NCI-H1105 (cell line): ENCODE data around the gene RPGRIP1.
"Not testable (repeated sequence)": the region's sequence is repeated elsewhere in the genome, so short reads cannot be mapped to it uniquely, and the experiment has no call there.

Source experiments
- DNase-seq: peaks from one replicate; lab custom pipeline; 2025; lab: John Stamatoyannopoulos, UW

The RPGRIP1 gene

GRCh38 chr14:21258889-21259787, 20.7 kb upstream of the RPGRIP1 start:
- DNase-seq = no peak

GRCh38 chr14:21261824-21262223, 18.1 kb upstream of the RPGRIP1 start:
- no peak for DNase-seq

- DNase-seq = no peak
These were observed 17.5 kb upstream of the RPGRIP1 start for GRCh38 chr14:21262410-21262809.

- no peak for DNase-seq
These were observed 16.4 kb upstream of the RPGRIP1 start for GRCh38 chr14:21263284-21264024.

GRCh38 chr14:21264025-21264801, 15.7 kb upstream of the RPGRIP1 start:
- no peak for DNase-seq

DNA sequence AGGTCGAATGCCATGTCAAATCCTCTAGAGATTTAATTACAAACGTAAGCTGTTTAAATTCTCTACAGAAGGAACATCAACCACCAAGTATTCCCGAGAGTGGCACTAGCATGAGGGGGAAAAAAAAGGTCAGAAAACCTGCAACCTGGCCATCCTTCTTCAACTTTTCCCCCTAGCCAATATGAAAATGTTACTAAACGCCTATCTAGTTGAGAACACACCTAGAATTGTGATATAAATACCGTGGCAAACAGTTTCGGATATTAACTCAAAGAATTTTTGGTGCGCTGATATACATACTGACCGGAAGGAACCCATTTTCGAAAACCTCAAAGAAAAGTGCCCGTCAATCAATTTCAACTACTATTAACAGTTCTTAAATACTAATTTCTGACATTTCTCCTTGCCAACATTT, 12.4 kb upstream of the RPGRIP1 start:
- no peak for DNase-seq

DNA sequence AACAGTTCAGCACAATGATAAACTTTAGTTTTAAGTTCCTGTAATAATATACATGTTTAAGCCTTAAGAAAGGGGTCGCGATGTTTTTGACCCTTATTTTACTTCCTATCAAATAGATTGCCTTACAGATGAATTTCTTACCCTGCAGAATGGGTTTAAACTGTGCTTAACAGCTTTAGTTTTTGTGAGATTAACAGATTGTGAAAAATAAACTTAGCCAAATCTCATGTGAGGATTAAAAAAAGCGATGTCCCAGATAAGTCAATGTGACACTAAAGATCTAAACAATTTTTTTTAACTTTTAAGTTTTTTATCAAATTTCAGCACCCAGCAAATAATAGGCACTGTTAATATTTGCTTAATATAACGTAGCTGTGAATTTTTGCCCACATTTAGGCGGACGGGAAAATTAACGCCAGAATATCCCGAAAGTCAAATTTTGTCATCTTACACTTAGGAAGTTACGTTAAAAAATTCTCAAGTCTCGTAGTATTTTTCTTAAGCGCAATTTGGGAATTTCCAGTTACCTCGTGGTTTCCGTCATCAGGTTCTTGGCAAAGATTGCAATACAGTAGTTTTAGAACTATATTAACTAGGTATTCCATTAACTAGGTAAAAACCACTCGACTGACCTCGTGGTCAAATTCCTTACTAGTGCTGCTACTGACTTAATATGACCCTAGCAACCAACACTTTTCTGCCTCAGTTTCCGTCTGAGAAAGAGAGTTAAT, 11.8 kb upstream of the RPGRIP1 start:
- DNase-seq = no peak

GRCh38 chr14:21268617-21269251, 11.1 kb upstream of the RPGRIP1 start:
- DNase-seq = peak; percentile 36

- peak; percentile 100 for DNase-seq
These were observed 10.4 kb upstream of the RPGRIP1 start, which contains the start of gene HNRNPC for GRCh38 chr14:21269252-21270046. TSS of gene HNRNPC (minus strand) at chr14:21269442. CDS start at chr14:21234193, 35,249 bp downstream.

- not testable (repeated sequence) for DNase-seq
These were observed 7.2 kb upstream of the RPGRIP1 start for GRCh38 chr14:21272661-21273060.

DNA sequence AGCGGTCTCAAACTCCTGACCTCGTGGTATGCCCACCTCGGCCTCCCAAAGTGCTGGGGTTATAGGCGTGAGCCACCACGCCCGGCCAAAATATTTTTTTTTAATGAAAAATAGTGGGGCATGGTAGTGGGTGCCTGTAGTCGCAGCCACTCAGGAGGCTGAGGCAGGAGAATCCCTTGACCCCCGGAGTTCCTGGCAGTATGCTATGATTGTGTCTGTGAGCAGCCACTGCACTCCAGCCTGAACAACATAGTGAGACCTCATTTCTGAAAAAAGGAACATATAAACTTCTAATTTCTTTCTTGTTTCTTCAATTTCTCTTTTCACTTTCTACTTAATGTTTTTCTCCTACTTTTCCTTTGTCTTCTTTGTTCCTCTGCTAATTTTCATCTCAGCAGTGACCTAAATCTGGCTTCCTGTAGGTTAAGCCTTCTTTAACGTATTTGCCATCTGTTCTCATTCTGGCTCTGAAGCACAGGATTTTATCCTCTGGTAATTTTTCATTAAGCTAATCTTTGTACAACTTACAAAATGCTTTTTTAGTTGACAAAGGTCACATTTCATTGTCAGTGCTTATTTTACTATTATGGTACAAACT, 4.5 kb upstream of the RPGRIP1 start:
- no peak for DNase-seq

GRCh38 chr14:21278632-21279031, 1.3 kb upstream of the RPGRIP1 start:
- DNase-seq = no peak

GRCh38 chr14:21281917-21282316, 2.0 kb downstream of the RPGRIP1 start:
- DNase-seq = not testable (repeated sequence)

DNA sequence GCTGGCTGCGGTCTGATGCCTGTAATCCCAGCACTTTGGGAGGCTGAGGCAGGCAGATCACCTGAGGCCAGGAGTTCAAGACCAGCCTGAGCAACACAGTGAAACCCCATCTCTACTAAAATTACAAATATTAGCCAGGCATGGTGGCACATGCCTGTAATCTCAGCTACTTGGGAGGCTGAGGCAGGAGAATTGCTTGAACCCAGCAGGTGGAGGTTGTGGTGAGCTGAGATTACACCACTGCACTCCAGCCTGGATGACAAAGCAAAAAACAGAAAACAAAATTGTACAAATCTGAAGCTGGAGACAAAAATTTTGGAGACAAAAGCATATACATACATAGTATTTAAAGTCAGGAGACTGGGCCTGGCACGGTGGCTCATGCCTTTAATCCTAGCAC, 6.6 kb downstream of the RPGRIP1 start:
- not testable (repeated sequence) for DNase-seq

DNA sequence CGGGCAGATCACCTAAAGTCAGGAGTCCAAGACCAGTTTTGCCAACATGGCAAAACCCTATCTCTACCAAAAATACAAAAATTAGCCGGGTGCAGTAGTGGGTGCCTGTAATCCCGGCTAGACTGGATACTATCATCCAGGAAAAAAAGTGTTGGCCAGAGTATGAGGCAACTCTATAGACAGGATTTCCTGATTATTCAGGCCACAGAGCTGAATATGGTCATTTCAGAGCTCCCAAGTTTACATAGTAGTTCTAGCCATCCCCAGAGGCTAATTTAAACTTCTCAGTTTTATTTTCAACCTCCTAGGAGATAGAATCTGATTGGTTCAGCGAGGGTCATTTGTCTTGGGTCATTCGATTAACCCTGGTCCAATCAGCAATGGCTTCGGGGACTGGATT, 7.3 kb downstream of the RPGRIP1 start:
- DNase-seq = no peak

- not testable (repeated sequence) for DNase-seq
These were observed 14.1 kb downstream of the RPGRIP1 start for GRCh38 chr14:21294026-21294425.

- DNase-seq = no peak
These were observed 18.5 kb downstream of the RPGRIP1 start for GRCh38 chr14:21298358-21298757.

DNA sequence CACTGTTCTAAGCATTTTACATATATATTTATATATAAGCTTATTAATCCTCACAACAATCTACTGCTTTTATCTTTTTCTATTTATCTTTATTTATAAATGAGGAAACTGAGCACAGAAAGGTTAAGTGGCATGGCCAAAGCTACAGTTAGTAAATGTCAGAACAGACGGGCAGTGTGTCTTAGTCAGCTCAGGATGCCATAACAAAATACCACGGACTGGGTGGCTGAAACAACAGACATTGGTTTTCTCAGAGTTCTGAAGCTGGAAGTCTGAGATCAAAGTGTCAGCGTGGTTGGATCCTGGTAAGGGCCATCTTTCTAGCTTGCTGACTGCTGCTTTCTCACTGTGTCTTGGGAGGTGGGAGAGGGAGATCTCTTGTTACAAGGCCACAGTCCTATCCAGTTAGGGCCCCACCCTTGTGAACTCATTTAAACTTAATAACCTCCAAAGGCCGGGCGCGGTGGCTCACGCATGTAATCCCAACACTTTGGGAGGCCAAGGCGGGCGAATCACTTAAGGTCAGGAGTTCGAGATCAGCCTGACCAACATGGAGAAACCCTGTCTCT, 19.8 kb downstream of the RPGRIP1 start:
- no peak for DNase-seq

DNA sequence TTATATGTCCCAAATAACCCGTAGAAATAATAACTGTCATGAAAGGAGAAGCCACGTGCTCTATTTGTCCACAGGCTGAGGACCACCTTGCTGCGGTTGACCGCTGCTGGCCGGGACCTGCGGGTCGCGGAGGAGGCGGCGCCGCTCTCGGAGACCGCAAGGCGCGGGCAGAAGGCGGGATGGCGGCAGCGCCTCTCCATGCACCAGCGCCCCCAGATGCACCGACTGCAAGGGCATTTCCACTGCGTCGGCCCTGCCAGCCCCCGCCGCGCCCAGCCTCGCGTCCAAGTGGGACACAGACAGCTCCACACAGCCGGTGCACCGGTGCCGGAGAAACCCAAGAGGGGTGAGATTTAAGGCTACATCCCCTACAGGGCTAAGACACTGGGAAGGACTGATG, 21.0 kb downstream of the RPGRIP1 start:
- peak; percentile 13 for DNase-seq
